CD4-positive, alpha-beta T cell treated with Interleukin-15 for 4 hours (primary cell): Measurements from ENCODE around the gene ZNF786.
"Not testable (repeated sequence)": the region's sequence is repeated elsewhere in the genome, so short reads cannot be mapped to it uniquely, and the experiment has no call there.

ENCODE experiments used
- DNase-seq: peaks from one replicate; pipeline ENCODE4 v3.0.0-alpha.2; 2020; ENCODE audit warnings: low spot score

ZNF786 gene

GRCh38 chr7:149077594-149077993 lies 12.9 kb downstream of the ZNF786 start:
- DNase-seq, result no peak

- DNase-seq, result no peak
These were observed 15.2 kb downstream of the ZNF786 start for GRCh38 chr7:149075286-149075685.

- DNase-seq, result no peak
These were observed 16.2 kb downstream of the ZNF786 start for GRCh38 chr7:149074116-149074885.

GRCh38 chr7:149072438-149072775 lies 18.1 kb downstream of the ZNF786 start:
- no peak for DNase-seq

GRCh38 chr7:149071641-149072437 lies 18.7 kb downstream of the ZNF786 start:
- peak; percentile 52 for DNase-seq

- DNase-seq, result no peak
These were observed 19.3 kb downstream of the ZNF786 start for GRCh38 chr7:149071182-149071635.

GRCh38 chr7:149070372-149071125 lies 20.0 kb downstream of the ZNF786 start:
- no peak for DNase-seq

- no peak for DNase-seq
These were observed 22.6 kb downstream of the ZNF786 start for GRCh38 chr7:149067869-149068268.

GRCh38 chr7:149063476-149063875 lies 27.0 kb downstream of the ZNF786 start:
- no peak for DNase-seq

- not testable (repeated sequence) for DNase-seq
These were observed 28.2 kb downstream of the ZNF786 start for GRCh38 chr7:149062217-149062899.

- DNase-seq, result no peak
These were observed 30.4 kb downstream of the ZNF786 start for GRCh38 chr7:149060156-149060555.

GRCh38 chr7:149053885-149054284 lies 36.6 kb downstream of the ZNF786 start:
- DNase-seq, result no peak

GRCh38 chr7:149053384-149053783 lies 37.1 kb downstream of the ZNF786 start:
- no peak for DNase-seq

GRCh38 chr7:149050941-149051340 lies 39.6 kb downstream of the ZNF786 start:
- DNase-seq, result no peak

GRCh38 chr7:149048805-149049204 lies 41.7 kb downstream of the ZNF786 start:
- DNase-seq, result no peak

- DNase-seq, result no peak
These were observed 44.1 kb downstream of the ZNF786 start for GRCh38 chr7:149046416-149046815.

GRCh38 chr7:149043936-149044335 lies 46.6 kb downstream of the ZNF786 start:
- DNase-seq, result no peak

- no peak for DNase-seq
These were observed 49.2 kb downstream of the ZNF786 start for GRCh38 chr7:149041350-149041749.

GRCh38 chr7:149038641-149039040 lies 51.9 kb downstream of the ZNF786 start:
- not testable (repeated sequence) for DNase-seq

- no peak for DNase-seq
These were observed 53.8 kb downstream of the ZNF786 start for GRCh38 chr7:149036676-149037075.

- no peak for DNase-seq
These were observed 59.1 kb downstream of the ZNF786 start for GRCh38 chr7:149031353-149031910.

GRCh38 chr7:149030439-149030838 lies 60.1 kb downstream of the ZNF786 start:
- not testable (repeated sequence) for DNase-seq
